HG03135 (cell line): ENCODE measurements around the gene SENP8.
A peak's percentile ranks its signal among the peaks of the same experiment; 100 is the strongest.

Source experiments
- ATAC-seq: cut with Tn5 transposase; IDR thresholded peaks from one replicate; pipeline ENCODE4 v1.9.1; 2021; ENCODE audit warnings: mild to moderate bottlenecking, moderate library complexity; ENCODE audit not compliant: unreplicated experiment

The SENP8 gene

DNA sequence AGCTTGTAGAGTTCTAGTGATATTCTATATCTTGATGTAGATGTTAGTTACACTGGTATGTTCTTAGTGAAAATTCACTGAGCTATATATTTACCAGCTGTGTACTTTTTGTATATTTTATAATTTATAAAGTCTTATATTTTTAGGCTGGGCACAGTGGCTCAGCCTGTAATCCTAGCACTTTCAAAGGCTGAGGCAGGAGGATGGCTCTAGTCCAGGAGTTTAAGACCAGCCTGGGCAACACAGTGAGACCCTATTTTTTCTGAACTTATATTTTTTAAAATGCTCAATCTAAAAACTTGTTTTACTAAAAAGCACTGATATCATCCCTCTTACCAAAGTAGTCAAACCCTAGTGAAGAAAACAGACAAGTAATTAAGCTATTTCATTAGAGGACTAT, 5.4 kb upstream of the SENP8 start:
- ATAC-seq = no peak

DNA sequence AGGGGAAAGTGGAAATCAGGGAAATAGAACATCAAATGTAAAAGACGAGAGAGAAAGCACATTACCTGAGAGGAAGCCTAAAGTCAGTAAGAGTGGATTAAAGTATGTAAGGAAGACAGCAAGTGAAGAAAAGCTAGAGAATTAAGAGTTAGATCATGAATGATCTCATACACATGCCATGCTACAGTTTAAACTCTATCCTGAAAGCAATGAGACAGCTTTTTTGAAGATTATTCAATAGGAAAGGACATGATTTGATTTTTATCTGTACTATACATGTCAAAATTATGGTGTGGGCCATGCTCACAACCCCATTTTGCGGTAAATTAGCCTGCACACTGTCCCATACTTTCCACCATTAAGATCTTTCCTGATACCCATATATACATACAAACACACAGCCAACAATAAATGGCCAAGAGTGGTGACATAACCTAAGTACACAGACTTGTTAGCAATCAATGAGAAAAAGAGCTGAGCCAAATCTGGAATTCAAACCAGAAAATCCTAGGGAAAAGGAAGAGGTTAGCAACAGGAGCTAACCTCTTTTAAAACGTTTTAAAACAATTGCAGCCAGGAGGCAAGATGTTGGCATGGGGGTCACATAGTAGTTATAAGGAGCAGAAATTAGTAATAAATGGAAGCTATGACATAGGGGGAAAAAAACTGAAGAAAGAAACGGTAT, 4.7 kb upstream of the SENP8 start:
- ATAC-seq = no peak

DNA sequence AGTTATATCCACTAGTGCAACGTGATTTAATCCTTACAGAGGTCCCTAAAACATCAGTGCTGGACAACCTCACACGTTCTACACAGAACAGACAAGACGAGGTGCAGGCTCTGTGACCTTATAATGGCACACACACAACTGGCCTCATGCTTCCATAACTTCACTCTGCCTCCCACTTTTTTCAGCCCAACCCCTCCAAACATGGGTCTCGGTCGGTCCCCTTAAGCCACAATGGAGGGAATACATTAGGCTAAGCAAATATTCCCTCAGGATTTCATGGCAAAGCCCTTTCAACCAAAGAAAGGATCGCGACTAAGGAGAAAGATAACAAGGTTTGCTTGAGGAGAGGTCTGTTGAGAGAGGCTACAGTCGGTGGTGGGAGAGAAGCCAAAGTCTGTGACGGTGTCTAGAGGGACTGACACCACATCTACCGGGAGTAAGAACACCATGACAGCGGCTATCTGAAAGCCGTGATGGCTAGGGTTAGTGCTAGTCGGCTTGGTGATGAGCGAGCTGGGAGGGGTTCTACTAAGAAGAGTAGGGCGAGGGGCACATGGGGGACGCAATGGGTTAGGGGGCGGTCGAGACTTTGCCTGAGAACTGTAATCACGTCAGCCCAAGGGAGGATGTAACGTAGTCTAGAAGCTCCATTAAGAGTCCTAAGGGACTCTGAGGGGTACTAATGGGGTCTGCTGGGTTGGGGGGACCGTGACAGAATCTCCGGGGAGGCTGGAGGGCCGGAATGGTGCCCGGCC, 1.3 kb upstream of the SENP8 start:
- ATAC-seq = peak; percentile 5

DNA sequence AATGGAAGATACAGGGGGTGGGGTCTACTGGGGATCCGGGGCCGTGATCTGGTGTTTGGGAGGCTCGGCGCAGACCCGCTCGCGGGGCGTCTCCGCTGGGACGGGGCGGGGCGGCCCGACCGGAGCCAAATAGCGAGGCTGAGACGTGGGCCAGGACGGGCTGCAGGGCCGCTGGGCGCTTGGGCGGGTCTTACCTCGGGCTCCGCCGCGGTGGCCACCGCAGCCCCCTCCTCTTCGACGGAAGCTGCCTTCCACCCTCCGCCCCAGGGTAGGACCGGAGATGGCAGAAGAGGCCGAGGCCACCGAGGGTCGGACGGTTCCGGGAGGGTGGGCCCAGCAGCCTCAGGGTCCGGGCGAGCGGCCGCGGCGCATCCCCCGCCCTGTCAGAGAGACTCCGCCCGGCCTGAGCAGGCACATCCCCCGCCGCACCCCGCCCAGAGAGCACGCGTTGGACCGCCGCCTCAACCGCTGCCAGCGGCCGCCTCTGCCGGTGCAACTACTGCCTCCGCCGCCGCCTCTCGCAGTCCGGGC, 652 bp upstream of the SENP8 start:
- peak; percentile 58 for ATAC-seq

DNA sequence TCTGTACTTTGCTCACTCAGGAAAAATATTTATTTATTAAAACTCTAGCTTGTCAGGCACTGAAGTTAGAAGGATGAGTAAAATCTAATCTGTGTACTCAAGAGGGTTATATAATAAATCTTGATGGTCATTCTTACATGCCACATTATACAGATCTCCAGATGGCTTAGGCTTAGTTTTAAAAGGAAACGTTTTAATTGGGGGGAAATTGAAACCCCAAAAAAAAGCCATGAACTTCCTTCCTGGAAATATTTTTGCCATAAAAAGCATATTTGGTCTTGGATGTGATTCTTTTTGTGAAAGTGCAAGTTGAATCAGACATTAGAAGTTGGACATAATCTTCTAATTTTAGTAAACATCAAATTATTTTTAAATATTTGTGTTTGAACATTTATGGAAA, 6.0 kb downstream of the SENP8 start:
- no peak for ATAC-seq

DNA sequence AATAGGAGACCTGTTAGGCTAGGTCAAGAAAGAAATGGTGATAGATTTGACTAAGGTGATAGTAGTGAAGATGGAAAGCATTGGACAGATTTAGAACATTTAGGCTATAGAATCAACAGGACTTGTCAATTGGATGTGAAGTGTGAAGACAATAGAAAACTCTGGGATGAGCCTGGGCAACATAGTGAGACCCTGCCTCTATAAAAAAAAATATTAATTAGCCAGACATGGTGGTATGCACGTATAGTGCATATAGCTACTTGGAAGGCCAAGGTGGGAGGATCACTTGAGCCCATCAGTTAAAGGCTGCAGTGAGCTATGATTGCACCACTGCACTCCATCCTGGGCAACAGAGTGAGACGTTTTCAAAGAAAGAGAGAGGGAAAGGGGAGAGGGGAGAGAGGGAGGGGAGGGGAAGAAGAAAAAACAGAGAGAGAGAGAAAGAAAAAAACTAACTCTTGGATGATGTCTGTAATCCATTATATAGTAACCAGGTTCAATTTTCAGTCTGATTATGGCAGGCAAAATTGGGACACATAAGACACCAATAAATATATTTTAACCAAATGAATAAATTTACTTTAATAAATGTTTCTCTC, 9.6 kb downstream of the SENP8 start:
- ATAC-seq = no peak

DNA sequence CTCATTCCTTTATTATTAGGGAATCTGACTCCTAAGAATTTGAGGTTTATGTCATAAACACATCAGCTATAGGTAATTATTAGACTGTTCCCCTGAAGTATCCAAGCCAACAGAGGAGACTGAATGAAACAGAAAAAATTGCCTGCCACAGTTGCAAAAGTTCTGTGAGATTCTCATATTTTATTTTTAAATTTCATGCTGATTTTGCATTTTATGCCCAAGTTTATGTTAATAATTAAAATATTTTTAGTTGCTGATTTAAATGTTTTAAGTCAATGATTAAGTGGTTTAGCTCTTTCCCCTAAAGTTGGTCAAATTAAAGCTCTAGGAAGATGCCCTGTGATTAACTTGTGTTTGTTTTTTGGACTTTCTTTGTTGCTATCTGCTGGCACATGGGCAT, 10.2 kb downstream of the SENP8 start:
- no peak for ATAC-seq

DNA sequence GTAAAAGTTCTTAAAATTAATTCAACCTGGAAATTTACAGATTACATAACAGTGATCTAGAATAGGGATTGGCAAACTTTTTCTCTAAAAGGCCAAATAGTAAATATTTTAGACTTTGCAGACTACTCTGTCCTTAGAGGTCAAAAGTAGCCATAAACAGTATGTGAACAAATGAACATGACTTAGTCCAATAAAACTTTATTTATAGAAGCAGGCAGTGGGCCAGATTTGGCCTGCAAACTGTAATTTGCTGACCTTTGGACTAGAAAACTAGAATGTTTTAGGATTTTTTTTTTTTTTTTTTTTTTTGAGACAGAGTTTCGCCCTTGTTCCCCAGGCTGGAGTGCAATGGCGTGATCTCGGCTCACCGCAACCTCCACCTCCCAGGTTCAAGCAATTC, 12.1 kb downstream of the SENP8 start:
- ATAC-seq = no peak

DNA sequence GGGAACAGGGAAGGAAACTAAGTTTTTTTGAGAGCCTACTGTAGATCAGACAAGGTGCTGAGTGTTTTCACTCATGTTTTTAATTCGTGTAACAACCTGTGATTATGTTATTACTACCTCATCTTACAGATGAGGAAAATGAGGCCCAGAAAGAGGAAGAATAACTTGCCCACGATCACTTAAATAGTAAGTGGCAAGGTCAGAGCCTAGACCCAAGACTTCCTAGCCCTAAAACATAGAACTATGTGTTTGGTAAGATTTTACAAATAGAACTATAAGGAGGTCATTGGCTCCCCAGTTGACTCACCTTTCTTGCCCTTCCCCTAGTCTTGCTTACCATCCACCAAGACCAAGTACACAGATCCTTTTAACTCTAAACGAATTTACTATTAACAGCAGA, 13.7 kb downstream of the SENP8 start:
- ATAC-seq = no peak

DNA sequence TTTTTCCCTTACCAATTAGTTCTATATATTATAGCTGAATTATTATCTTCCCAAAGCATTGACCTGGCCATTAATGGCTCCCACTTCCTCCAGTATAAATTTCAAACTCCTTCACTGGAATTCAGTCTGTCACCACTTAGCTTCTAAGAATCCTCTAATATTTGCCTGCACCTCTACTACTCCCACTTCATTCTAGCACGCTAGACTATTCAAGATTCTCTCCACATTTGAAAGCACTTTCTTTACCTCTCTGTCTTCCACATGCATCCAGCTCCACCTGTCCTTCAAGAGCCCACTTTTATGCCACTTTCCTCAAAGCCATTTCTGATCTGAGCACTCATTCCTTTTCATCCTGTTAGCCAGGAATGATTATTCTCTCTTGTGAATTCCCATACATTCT, 15.0 kb downstream of the SENP8 start:
- no peak for ATAC-seq

DNA sequence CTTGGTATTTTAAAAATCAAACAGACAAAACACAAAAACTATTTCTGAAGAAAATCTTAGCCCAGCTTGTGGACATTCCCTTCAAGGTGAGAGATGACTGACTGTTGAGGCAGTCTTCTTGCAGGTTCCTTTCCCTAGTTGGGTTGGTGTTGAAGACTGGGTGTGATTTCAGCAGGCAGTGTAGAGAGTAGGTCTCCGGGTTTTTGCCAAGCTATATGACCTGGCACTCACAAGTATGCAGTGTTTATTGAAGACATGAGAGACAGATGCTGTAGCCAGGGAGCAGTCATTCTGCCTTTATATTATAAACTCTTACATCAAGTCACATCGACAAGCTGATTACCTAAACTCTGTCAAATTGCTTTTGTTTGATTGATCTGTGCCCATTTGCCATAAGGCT, 17.5 kb downstream of the SENP8 start:
- no peak for ATAC-seq

DNA sequence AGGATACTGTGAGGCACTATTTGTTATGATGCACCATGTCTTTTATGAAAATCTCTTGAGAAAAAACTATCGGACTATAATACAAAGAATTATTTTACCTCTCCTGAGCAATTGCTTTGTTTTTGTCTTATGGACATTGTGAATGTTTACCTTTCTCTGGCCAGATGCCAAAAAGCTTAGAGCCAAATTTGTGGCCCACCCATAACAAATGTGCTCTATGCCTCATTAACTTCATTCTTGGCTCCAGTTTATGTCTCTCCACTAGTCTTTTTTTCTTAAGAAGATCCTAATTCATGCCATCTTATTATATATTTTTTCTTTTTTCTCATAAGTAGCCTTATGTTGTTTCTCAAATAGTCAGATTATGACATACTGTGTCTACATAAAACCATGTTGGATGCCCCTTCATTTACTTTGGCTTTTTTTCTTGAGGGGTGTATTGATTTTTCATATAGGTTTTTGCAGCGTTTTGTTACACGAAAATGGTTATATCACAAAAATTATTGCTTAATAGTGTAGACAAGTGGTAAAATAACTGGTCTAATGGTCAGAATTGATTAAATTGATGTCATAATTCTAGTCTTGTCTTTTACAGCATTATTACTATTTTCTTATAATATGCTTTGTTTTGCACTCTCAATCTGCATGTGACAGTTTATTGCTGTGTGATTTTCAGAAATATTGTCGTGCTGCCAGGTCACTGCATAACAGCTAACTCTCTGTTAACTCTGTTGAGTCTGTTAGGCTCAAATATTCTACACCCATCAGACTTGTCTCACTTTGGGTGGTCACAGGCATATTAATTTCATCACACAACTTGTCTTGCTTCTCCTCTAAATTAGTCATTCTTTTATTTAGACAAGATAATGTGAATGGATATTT, 18.2 kb downstream of the SENP8 start:
- no peak for ATAC-seq

DNA sequence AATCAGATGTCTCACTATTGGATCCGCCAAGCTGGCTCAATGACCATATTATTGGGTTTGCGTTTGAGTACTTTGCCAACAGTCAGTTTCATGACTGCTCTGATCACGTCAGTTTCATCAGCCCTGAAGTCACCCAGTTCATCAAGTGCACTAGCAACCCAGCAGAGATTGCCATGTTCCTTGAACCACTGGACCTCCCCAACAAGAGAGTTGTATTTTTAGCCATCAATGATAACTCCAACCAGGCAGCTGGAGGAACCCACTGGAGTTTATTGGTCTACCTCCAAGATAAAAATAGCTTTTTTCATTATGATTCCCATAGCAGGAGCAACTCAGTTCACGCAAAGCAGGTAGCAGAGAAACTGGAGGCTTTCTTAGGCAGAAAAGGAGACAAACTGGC, 21.5 kb downstream of the SENP8 start:
- no peak for ATAC-seq

DNA sequence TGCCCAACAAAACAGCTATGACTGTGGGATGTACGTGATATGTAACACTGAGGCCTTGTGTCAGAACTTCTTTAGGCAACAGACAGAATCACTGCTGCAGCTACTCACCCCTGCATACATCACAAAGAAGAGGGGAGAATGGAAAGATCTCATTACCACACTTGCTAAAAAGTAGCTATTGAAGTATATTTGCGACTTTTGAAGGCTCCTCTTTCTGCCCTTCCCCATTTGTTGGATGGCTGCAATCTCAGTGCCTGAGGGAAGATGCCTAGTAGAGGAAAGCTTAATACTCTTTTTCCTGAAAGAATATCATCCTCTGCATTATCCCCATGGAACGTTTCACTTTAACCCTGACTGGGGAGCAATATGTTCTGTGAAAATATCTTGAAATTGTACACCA, 21.9 kb downstream of the SENP8 start:
- no peak for ATAC-seq

DNA sequence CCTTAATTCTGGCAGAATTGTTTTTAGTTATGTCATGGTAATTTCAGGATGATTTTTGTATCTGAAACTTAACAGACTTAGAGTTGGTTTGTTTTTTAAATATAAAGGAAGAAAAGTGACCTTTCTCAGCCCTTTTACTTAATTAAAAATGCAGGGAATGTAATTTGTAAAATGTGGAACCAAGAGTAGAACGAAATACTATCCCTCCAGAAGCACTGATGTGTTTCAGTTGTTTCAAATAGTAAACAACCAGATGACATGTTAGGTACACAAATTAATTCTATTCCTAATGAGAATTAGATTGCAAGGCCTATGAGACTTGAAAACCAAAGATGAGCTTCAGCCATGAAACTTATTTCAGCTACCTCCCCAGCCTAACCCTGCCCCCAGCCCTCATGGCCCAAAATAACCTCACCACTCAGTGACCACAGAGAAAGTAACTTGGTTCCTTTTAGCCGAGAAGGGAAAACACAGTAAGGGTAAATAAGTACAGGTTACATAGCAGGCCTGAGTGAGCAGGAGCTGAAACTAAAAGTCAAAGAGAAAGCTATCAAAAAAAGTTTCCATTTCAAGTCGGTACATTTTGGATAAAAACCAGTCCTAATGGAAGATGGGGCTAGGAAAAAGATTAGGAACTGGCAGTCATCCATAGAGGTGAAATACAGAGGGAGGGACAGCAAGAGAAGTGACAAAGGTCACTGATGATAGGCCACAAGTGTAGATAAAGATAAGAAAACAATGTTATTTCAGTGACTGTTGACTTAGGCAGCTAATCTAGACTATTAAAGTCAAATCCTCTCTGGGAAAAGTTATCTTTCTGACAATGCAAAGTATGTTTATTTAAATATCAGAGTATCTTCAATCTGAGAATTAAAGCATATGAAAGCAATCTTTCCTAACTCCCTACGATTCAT, 23.2 kb downstream of the SENP8 start:
- peak; percentile 99 for ATAC-seq

DNA sequence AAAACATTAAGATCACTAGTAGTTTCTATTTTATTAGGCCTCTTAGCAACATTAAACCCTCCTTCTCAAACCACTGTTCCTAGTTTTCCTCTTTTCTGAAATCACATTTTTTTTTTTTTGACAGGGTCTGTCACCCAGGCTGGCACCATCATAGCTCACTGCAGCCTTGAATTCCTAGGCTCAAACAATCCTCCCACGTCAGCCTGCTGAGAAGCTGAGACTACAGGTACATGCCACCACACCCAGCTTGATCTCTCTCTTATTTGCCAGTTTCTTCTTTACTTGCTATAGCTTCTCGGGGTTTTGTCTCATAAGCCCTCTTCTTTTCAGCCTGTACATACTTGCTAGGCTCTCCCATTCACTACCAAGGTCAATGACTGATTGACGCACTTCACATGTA, 28.0 kb downstream of the SENP8 start:
- no peak for ATAC-seq

DNA sequence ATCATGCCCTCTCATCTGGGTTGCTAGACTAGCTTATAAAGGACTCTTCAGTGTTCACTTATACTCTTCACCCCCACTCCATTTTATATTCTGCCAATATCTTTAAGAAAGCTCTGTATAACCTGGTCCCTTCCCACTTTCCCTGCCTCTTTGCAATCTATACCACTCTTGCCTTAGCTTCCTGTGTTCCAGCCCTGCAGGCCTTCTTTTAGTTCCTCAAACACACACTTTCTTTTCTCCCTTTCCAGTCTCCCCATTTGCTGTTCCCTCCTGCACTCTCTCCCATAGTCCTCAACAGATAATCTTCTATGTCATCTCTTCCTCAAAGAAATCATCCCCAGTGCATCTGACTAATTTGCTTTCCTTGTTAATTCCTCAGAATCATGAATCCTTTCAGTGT, 28.7 kb downstream of the SENP8 start:
- ATAC-seq = no peak

DNA sequence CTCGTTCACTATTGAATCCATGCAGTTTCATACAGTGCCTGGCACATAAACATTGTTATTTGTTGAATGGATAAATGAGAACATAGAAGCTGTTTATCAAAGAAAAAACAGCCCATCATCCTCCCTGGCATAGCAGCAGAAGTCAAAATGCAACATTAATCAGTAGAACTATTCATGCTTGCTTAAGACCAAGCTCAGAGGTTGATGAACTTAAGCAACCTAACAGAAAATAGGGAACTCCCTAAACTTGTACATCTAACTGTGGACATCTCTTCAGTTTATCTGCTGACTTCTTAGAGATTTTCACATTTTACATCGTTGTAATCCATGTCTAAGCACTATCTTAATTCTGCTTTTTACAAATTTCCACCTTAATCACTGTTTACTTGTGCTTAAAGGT, 29.2 kb downstream of the SENP8 start:
- ATAC-seq = no peak

DNA sequence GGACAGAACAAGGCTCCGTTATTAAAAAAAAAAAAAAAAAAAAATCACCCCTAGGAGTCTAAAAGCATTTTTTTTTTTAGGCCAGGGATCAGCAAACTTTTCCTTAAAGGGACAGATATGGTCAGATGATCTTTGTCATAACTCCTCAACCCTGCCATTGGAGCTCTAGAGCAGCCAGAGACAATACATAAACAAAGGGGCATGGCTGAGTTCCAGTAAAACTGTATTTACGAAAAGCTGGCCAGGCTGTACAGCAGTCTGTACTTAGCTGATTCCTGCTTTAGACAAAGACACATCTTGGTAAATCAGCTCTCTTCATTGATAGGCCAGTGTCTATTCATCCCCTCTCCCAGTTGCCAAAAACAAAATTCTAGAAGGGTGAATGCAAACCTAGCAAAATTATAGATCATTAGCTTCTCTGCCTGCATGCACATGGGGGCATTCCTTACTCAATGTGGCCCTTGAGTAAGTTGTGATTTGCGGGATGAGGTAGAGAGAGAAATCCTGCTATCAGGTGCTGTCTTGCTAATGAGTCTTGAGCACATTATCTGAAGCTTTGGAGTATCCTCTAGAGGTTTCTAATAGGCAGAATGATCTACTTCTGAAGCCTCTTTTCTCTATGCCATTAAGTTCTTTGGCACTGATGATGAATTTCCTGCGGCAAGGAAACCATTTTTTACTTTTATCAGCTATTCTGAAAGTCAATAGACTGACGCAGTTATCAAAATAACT, 35.2 kb downstream of the SENP8 start:
- ATAC-seq = no peak
